ENCODE measurements around the gene PICK1. TPM values are rescaled to one million over a fixed set of nuclear protein-coding genes. Genes with fewer than 3 reads are reported as not detected.

PICK1 gene
- total and polyA plus RNA-seq, 3 donors from 2014 or later: 61.5 to 89.7 (median 78.7) TPM

DNA sequence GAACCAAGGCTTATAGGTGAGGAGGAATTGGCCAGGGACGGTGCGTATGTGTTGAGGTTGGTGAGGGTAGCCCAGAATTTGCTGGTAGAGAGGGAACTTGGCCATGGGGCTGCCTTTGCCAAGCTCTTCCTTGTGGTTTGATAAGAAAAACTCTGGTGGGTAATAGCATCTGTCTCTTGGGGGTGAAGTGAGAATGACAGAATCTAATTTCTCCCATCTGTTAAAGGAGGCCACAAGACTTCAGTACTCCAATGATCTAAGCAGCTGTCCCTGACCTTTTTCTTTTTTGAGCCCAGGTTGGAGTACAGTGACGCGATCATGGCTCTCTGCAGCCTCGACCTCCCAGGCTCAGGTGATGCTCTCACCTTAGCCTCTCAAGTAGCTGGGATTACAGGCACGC is 36.0 kb upstream of the PICK1 start:
- H3K36me3 ChIP-seq (ENCODE audit: low read depth, missing control alignments): no peaks in the 10 kb centered on the region
- H3K9me3 ChIP-seq: no peaks in the 10 kb centered on the region
- no peak for DNase-seq
- no peak overlapping the region for H3K27ac ChIP-seq
- 80 to 83% methylated on average over 6 of the region's 6 CpGs for WGBS, 2 donors
- H3K4me1 ChIP-seq: peaks cover 26% of the 10 kb centered on the region
- no peaks in the 10 kb centered on the region for H3K27me3 ChIP-seq
- no peak overlapping the region for H3K4me3 ChIP-seq
- intact Hi-C loops (cut with DNase I; ENCODE audit: low total_unique reads): no loop called here
- no peak for TF ChIP-seq POLR2A (IDR thresholded peaks at IDR 0.05)
- TF ChIP-seq, protein P1, sequence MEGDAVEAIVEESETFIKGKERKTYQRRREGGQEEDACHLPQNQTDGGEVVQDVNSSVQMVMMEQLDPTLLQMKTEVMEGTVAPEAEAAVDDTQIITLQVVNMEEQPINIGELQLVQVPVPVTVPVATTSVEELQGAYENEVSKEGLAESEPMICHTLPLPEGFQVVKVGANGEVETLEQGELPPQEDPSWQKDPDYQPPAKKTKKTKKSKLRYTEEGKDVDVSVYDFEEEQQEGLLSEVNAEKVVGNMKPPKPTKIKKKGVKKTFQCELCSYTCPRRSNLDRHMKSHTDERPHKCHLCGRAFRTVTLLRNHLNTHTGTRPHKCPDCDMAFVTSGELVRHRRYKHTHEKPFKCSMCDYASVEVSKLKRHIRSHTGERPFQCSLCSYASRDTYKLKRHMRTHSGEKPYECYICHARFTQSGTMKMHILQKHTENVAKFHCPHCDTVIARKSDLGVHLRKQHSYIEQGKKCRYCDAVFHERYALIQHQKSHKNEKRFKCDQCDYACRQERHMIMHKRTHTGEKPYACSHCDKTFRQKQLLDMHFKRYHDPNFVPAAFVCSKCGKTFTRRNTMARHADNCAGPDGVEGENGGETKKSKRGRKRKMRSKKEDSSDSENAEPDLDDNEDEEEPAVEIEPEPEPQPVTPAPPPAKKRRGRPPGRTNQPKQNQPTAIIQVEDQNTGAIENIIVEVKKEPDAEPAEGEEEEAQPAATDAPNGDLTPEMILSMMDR (IDR thresholded peaks at IDR 0.05): no peak

DNA sequence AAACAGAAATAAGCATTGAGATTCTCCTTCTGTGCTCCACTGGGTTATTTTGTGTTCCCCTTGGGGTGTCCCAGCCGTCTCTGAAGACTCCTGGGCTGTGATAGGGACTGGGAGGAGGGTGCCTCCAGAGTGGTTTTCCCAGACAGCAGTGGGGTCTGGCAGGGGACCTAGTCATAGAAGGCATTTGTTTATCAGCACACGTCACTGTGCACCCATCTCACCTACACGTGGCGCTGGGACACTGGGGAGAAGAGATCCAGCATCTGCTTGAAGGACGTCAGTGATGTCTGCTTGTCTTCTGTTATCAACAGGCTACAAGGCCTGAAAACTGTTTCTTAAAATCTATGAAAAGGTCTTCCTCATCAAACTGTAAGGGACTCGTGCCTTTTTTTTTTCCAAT is 34.2 kb upstream of the PICK1 start:
- Histone ChIP-seq H3K4me3 (no peak overlapping the region), H3K9me3 (no peaks in the 10 kb centered on the region), H3K36me3 (ENCODE audit: low read depth, missing control alignments) (no peaks in the 10 kb centered on the region), H3K27ac (no peak overlapping the region), H3K27me3 (no peaks in the 10 kb centered on the region), H3K4me1 (peaks cover 7% of the 10 kb centered on the region)
- no peak for TF ChIP-seq POLR2A (IDR thresholded peaks at IDR 0.05)
- TF ChIP-seq, protein P1 (IDR thresholded peaks at IDR 0.05): no peak
- no peak for DNase-seq
- intact Hi-C loops (cut with DNase I; ENCODE audit: low total_unique reads): no loop called here
- 70 to 78% methylated on average over 6 of the region's 6 CpGs for WGBS, 2 donors

- Histone ChIP-seq H3K4me3 (no peak overlapping the region), H3K27me3 (no peaks in the 10 kb centered on the region), H3K36me3 (ENCODE audit: low read depth, missing control alignments) (no peaks in the 10 kb centered on the region), H3K27ac (no peak overlapping the region), H3K9me3 (no peaks in the 10 kb centered on the region), H3K4me1 (peaks cover 11% of the 10 kb centered on the region)
- TF ChIP-seq POLR2A (IDR thresholded peaks at IDR 0.05): no peak
- TF ChIP-seq, protein P1 (IDR thresholded peaks at IDR 0.05): no peak
- intact Hi-C loops (cut with DNase I; ENCODE audit: low total_unique reads): no loop called here
- 81 to 87% methylated on average over 8 of the region's 8 CpGs for WGBS, 2 donors
- DNase-seq: no peak
These were observed 31.7 kb upstream of the PICK1 start for GRCh38 chr22:38025514-38025913.

DNA sequence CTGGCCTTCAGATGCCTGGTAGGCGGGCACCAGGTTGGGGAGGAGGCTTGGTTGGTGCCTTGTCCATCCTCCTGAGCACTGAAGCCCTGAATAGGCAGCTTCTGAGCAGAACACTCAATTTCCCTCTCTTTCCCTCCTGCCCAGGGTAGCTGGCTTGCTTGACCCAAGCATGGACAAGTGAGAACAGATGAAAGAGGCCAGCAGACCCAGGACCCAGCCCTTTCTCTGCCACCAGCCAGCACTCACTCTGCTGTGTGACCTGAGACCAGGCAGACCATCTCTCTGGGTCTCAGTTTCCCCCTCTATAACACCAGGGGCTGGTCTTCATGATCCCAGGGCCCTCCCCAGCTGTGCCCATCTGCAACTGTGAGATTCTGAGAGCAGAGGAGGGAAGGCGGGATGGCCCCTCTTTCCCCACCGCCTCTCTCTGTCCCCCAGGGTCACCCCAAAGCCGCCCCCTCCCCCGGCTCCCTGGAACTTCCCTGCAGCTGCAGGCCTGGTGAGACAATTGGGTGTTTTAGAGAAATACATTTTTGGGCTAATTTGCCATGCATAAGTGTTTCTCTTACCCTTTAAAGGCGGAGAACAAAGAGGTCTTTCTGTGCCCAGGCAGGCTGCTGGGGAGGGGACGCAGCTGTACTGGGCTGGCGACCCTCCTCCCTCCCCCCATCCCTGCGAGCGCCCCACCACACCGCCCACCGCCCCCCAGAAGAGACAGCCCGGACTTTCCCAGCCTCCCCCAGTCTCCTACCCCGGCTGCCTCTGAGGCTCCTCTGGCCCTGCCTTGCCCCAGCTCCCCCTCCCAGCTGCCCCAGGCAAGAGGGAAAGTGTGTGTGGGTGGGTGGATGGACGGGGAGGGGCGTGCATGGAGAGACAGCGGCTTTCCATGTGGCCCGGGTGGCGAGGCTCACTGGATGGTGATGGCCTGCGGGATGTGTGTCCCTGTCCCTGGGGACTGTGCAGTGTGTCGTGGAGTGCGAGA is 30.8 kb upstream of the PICK1 start:
- WGBS, 2 donors: 75 to 90% methylated on average over 15 to 22 of the region's 22 CpGs
- DNase-seq: no peak

More for the DNA sequence above, 30.8 kb upstream of the PICK1 start:
- Histone ChIP-seq H3K4me3 (no peak overlapping the region), H3K9me3 (no peaks in the 10 kb centered on the region), H3K27ac (no peak overlapping the region), H3K27me3 (no peaks in the 10 kb centered on the region), H3K4me1 (peaks cover 11% of the 10 kb centered on the region), H3K36me3 (ENCODE audit: low read depth, missing control alignments) (no peaks in the 10 kb centered on the region)
- TF ChIP-seq POLR2A (IDR thresholded peaks at IDR 0.05): no peak
- TF ChIP-seq, protein P1 (IDR thresholded peaks at IDR 0.05): no peak
- intact Hi-C loops (cut with DNase I; ENCODE audit: low total_unique reads): no loop called here

Measured in testis (tissue), 3 donors.